GM23338 (cell line): Measurements from ENCODE around the gene PPP1CB. TPM values are rescaled to one million over a fixed set of nuclear protein-coding genes. Genes with fewer than 3 reads are reported as not detected.

ENCODE experiments used
- ATAC-seq: fragments of 200-7000 bp; cut with Tn5 transposase; 3 replicates; pipeline ENCODE4 v1.9.1; 2020
- DNase-seq: peaks from one replicate; pipeline ENCODE4 v3.0.0-alpha.2; 2015; ENCODE audit warnings: low spot score
- H2AFZ ChIP-seq: fragments of 200-600 bp; sonication (generic); 2 replicates; pipeline ENCODE4 v1.8.0; 2016; ENCODE audit warnings: antibody characterized with exemption, mild to moderate bottlenecking, moderate library complexity
- H3F3A ChIP-seq: fragments of 200-600 bp; sonication (generic); replicated peaks from 2 replicates; pipeline ENCODE4 v1.8.0; 2017; ENCODE audit warnings: antibody characterized with exemption, mixed run types, low read depth
- H3K27ac ChIP-seq: fragments of 200-600 bp; sonication (generic); 2 replicates; pipeline ENCODE4 v1.6.1; 2016; ENCODE audit warnings: low read depth
- H3K27me3 ChIP-seq: fragments of 200-600 bp; sonication (generic); 2 replicates; pipeline ENCODE4 v1.8.0; 2016; ENCODE audit warnings: mild to moderate bottlenecking, mixed run types, moderate library complexity; ENCODE audit not compliant: insufficient read depth
- H3K36me3 ChIP-seq: fragments of 200-600 bp; sonication (generic); 2 replicates; pipeline ENCODE4 v1.8.0; 2016; ENCODE audit warnings: mild to moderate bottlenecking; ENCODE audit not compliant: insufficient read depth
- H3K4me1 ChIP-seq: fragments of 200-600 bp; sonication (generic); 2 replicates; pipeline ENCODE4 v1.8.0; 2016; ENCODE audit warnings: mild to moderate bottlenecking, moderate library complexity; ENCODE audit not compliant: insufficient read depth
- H3K4me2 ChIP-seq: fragments of 200-600 bp; sonication (generic); 2 replicates; pipeline ENCODE4 v1.7.1; 2017; ENCODE audit warnings: mixed run types
- H3K4me3 ChIP-seq: fragments of 200-600 bp; sonication (generic); 2 replicates; pipeline ENCODE4 v1.6.1; 2016; ENCODE audit warnings: mixed run types
- H3K79me2 ChIP-seq: fragments of 200-600 bp; sonication (generic); replicated peaks from 2 replicates; pipeline ENCODE4 v1.8.0; 2017; ENCODE audit warnings: mild to moderate bottlenecking; ENCODE audit not compliant: insufficient read depth
- H3K9me2 ChIP-seq: fragments of 200-600 bp; sonication (generic); 2 replicates; pipeline ENCODE4 v1.8.0; 2017; ENCODE audit not compliant: insufficient read depth
- H4K20me1 ChIP-seq: fragments of 200-600 bp; sonication (generic); replicated peaks from 2 replicates; pipeline ENCODE4 v1.8.0; 2017; ENCODE audit warnings: mild to moderate bottlenecking; ENCODE audit not compliant: insufficient read depth
- H3K27ac Mint-ChIP-seq: 2 replicates; pipeline ENCODE4 v1.8.0; 2020; ENCODE audit warnings: inconsistent platforms, mild to moderate bottlenecking, moderate library complexity, mixed read lengths
- H3K27me3 Mint-ChIP-seq: 3 replicates; pipeline ENCODE4 v1.8.0; 2022; ENCODE audit warnings: low read depth, mild to moderate bottlenecking, moderate library complexity, mixed read lengths, inconsistent platforms; ENCODE audit not compliant: insufficient read depth, poor library complexity
- H3K36me3 Mint-ChIP-seq: 3 replicates; pipeline ENCODE4 v1.8.0; 2021; ENCODE audit warnings: low read depth, mild to moderate bottlenecking, inconsistent platforms, moderate library complexity, mixed read lengths
- H3K4me1 Mint-ChIP-seq: 3 replicates; pipeline ENCODE4 v1.8.0; 2020; ENCODE audit warnings: mild to moderate bottlenecking, inconsistent platforms, mixed read lengths
- H3K4me3 Mint-ChIP-seq: 3 replicates; pipeline ENCODE4 v1.8.0; 2021; ENCODE audit warnings: moderate library complexity, mild to moderate bottlenecking, inconsistent platforms, mixed read lengths
- H3K9me3 Mint-ChIP-seq: 3 replicates; pipeline ENCODE4 v1.8.0; 2020; ENCODE audit warnings: moderate library complexity, mild to moderate bottlenecking, inconsistent platforms, mixed read lengths
- CREB1 ChIP-seq: fragments of 250-450 bp; sonication (Bioruptor Pico); IDR thresholded peaks from 2 replicates; pipeline ENCODE4 v1.5.0; 2020; ENCODE audit warnings: low read depth, mild to moderate bottlenecking, moderate library complexity
- JUNB ChIP-seq: IDR thresholded peaks from one replicate; pipeline ENCODE4 v1.6.1; 2016; ENCODE audit warnings: antibody characterized with exemption; ENCODE audit not compliant: unreplicated experiment
- NANOG ChIP-seq: IDR thresholded peaks from 2 replicates; pipeline ENCODE4 v1.6.1; 2016; ENCODE audit warnings: antibody characterized with exemption, borderline replicate concordance
- STAT1 ChIP-seq: IDR thresholded peaks from one replicate; pipeline ENCODE4 v1.6.1; 2016; ENCODE audit warnings: antibody characterized with exemption; ENCODE audit not compliant: unreplicated experiment
- ZNF331 ChIP-seq: fragments of 250-450 bp; sonication (Bioruptor Pico); IDR thresholded peaks from 2 replicates; pipeline ENCODE4 v1.5.0; 2020; ENCODE audit warnings: low read depth, mild to moderate bottlenecking, moderate library complexity
- polyA plus RNA-seq: library from polyadenylated mRNA; unstranded; fragments of >200 nt; fragmentation: Nextera tagmentation; extraction: Ambion mirVana; gene quantifications from 2 replicates; pipeline ENCODE4 v1.2.1, GENCODE V29; 2016
- total RNA-seq: library from RNA; depleted of rRNA; stranded (reverse); fragments of >200 nt; shearing (Covaris generic); gene quantifications from 2 replicates; pipeline ENCODE4 v1.2.3, GENCODE V29; 2014
- TF ChIP-seq, protein P1 (sequence below): IDR thresholded peaks from one replicate; pipeline ENCODE4 v1.6.1; 2018; ENCODE audit warnings: antibody characterized with exemption; ENCODE audit not compliant: unreplicated experiment
- TF ChIP-seq, protein P2 (sequence below): fragments of 250-450 bp; sonication (Bioruptor Pico); IDR thresholded peaks from 2 replicates; pipeline ENCODE4 v1.5.0; 2020; ENCODE audit warnings: mild to moderate bottlenecking, moderate library complexity
- TF ChIP-seq, protein P3 (sequence below): IDR thresholded peaks from 2 replicates; pipeline ENCODE4 v1.6.1; 2016; ENCODE audit warnings: antibody characterized with exemption

The PPP1CB gene
- total and polyA plus RNA-seq, 2 experiments from 2014 or later: 103 to 118 TPM

DNA sequence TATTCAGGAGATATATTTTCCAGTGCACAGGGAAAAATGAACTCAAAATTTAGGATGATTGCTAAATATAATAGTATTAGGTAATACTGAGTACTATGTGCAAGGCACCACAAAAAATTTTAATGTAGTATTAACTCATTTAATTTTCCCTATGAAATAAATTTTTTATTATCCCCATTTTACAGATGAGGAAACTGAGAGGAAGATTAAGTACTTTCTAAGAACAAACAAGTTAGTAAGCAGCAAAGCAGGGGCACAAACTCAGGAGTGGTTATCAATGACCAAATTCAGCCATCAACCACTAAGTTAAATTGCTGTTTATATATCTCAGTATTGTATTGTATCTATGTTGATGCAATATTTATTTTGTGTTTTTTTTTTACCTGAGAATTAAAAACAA is 73.2 kb downstream of the PPP1CB start:
- no peaks in the 10 kb centered on the region for H3K4me1 ChIP-seq
- H3K9me3 Mint-ChIP-seq: no peaks in the 10 kb centered on the region
- no peaks in the 10 kb centered on the region for H3K36me3 ChIP-seq
- H3K4me3 Mint-ChIP-seq: no peak overlapping the region
- H3K27me3 Mint-ChIP-seq: peaks cover 9% of the 10 kb centered on the region
- H3K4me1 Mint-ChIP-seq: no peaks in the 10 kb centered on the region
- no peaks in the 10 kb centered on the region for H3K27me3 ChIP-seq
- H3K36me3 Mint-ChIP-seq: no peaks in the 10 kb centered on the region
- no peaks in the 10 kb centered on the region for H3F3A ChIP-seq
- no peak for DNase-seq
- TF ChIP-seq, protein P1, sequence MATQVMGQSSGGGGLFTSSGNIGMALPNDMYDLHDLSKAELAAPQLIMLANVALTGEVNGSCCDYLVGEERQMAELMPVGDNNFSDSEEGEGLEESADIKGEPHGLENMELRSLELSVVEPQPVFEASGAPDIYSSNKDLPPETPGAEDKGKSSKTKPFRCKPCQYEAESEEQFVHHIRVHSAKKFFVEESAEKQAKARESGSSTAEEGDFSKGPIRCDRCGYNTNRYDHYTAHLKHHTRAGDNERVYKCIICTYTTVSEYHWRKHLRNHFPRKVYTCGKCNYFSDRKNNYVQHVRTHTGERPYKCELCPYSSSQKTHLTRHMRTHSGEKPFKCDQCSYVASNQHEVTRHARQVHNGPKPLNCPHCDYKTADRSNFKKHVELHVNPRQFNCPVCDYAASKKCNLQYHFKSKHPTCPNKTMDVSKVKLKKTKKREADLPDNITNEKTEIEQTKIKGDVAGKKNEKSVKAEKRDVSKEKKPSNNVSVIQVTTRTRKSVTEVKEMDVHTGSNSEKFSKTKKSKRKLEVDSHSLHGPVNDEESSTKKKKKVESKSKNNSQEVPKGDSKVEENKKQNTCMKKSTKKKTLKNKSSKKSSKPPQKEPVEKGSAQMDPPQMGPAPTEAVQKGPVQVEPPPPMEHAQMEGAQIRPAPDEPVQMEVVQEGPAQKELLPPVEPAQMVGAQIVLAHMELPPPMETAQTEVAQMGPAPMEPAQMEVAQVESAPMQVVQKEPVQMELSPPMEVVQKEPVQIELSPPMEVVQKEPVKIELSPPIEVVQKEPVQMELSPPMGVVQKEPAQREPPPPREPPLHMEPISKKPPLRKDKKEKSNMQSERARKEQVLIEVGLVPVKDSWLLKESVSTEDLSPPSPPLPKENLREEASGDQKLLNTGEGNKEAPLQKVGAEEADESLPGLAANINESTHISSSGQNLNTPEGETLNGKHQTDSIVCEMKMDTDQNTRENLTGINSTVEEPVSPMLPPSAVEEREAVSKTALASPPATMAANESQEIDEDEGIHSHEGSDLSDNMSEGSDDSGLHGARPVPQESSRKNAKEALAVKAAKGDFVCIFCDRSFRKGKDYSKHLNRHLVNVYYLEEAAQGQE: no peak
- no peak for TF ChIP-seq CREB1 (CRISPR knock-in tag)
- no peak for TF ChIP-seq JUNB
- TF ChIP-seq STAT1: no peak
- TF ChIP-seq ZNF331 (CRISPR knock-in tag): no peak
- no peak for TF ChIP-seq NANOG
- TF ChIP-seq, protein P2, sequence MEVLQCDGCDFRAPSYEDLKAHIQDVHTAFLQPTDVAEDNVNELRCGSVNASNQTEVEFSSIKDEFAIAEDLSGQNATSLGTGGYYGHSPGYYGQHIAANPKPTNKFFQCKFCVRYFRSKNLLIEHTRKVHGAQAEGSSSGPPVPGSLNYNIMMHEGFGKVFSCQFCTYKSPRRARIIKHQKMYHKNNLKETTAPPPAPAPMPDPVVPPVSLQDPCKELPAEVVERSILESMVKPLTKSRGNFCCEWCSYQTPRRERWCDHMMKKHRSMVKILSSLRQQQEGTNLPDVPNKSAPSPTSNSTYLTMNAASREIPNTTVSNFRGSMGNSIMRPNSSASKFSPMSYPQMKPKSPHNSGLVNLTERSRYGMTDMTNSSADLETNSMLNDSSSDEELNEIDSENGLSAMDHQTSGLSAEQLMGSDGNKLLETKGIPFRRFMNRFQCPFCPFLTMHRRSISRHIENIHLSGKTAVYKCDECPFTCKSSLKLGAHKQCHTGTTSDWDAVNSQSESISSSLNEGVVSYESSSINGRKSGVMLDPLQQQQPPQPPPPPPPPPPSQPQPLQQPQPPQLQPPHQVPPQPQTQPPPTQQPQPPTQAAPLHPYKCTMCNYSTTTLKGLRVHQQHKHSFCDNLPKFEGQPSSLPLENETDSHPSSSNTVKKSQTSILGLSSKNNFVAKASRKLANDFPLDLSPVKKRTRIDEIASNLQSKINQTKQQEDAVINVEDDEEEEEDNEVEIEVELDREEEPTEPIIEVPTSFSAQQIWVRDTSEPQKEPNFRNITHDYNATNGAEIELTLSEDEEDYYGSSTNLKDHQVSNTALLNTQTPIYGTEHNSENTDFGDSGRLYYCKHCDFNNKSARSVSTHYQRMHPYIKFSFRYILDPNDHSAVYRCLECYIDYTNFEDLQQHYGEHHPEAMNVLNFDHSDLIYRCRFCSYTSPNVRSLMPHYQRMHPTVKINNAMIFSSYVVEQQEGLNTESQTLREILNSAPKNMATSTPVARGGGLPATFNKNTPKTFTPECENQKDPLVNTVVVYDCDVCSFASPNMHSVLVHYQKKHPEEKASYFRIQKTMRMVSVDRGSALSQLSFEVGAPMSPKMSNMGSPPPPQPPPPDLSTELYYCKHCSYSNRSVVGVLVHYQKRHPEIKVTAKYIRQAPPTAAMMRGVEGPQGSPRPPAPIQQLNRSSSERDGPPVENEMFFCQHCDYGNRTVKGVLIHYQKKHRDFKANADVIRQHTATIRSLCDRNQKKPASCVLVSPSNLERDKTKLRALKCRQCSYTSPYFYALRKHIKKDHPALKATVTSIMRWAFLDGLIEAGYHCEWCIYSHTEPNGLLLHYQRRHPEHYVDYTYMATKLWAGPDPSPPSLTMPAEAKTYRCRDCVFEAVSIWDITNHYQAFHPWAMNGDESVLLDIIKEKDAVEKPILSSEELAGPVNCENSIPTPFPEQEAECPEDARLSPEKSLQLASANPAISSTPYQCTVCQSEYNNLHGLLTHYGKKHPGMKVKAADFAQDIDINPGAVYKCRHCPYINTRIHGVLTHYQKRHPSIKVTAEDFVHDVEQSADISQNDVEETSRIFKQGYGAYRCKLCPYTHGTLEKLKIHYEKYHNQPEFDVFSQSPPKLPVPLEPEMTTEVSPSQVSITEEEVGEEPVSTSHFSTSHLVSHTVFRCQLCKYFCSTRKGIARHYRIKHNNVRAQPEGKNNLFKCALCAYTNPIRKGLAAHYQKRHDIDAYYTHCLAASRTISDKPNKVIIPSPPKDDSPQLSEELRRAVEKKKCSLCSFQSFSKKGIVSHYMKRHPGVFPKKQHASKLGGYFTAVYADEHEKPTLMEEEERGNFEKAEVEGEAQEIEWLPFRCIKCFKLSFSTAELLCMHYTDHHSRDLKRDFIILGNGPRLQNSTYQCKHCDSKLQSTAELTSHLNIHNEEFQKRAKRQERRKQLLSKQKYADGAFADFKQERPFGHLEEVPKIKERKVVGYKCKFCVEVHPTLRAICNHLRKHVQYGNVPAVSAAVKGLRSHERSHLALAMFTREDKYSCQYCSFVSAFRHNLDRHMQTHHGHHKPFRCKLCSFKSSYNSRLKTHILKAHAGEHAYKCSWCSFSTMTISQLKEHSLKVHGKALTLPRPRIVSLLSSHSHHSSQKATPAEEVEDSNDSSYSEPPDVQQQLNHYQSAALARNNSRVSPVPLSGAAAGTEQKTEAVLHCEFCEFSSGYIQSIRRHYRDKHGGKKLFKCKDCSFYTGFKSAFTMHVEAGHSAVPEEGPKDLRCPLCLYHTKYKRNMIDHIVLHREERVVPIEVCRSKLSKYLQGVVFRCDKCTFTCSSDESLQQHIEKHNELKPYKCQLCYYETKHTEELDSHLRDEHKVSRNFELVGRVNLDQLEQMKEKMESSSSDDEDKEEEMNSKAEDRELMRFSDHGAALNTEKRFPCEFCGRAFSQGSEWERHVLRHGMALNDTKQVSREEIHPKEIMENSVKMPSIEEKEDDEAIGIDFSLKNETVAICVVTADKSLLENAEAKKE (CRISPR knock-in tag): no peak
- TF ChIP-seq, protein P3, sequence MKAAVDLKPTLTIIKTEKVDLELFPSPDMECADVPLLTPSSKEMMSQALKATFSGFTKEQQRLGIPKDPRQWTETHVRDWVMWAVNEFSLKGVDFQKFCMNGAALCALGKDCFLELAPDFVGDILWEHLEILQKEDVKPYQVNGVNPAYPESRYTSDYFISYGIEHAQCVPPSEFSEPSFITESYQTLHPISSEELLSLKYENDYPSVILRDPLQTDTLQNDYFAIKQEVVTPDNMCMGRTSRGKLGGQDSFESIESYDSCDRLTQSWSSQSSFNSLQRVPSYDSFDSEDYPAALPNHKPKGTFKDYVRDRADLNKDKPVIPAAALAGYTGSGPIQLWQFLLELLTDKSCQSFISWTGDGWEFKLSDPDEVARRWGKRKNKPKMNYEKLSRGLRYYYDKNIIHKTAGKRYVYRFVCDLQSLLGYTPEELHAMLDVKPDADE: no peak
- no peak overlapping the region for H3K27ac ChIP-seq
- H3K9me2 ChIP-seq: no peaks in the 10 kb centered on the region
- H3K79me2 ChIP-seq: no peaks in the 10 kb centered on the region
- no peak overlapping the region for H3K4me2 ChIP-seq
- H4K20me1 ChIP-seq: no peaks in the 10 kb centered on the region
- no peak for ATAC-seq
- H3K4me3 ChIP-seq: no peak overlapping the region
- H2AFZ ChIP-seq: no peak overlapping the region
- H3K27ac Mint-ChIP-seq: no peak overlapping the region
